Stimulated activated naive CD4-positive, alpha-beta T cell treated with Interleukin-2 at 50 U/mL for 16 hours (primary cell): ENCODE data around the gene TRIM50.
"Not testable (repeated sequence)": the region's sequence is repeated elsewhere in the genome, so short reads cannot be mapped to it uniquely, and the experiment has no call there.

Source experiments
- DNase-seq: peaks from one replicate; lab custom pipeline; 2025; lab: John Stamatoyannopoulos, UW

TRIM50 gene

DNA sequence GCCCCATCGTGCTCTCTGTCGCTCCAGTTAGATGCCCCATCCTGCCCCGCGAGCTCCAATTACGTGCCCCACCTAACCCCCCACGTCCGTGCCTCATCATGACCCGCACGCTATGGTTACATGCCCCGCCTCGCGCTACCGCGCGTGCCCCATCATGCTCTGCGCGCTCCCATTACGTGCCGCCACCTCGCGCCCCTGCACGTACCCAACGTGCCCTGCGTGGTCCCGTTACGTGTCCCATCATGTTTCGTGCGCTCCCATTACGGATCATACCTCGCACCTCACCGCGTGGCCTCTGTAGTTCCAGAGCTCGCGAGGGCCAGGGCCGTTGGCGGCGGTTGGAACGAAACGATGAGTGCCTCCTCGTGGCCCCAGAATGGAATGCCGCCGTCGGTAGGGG lies at the start of gene TRIM50, which contains the start of gene FKBP6:
TSS of gene TRIM50 (minus strand) at position 161 of the 400 bp plus-strand sequence. CDS start 3,295 bp downstream, outside the sequence.
TSS of gene FKBP6 (plus strand) at position 240 of the 400 bp plus-strand sequence. CDS start 268 bp downstream, outside the sequence.
- DNase-seq: not testable (repeated sequence)

DNA sequence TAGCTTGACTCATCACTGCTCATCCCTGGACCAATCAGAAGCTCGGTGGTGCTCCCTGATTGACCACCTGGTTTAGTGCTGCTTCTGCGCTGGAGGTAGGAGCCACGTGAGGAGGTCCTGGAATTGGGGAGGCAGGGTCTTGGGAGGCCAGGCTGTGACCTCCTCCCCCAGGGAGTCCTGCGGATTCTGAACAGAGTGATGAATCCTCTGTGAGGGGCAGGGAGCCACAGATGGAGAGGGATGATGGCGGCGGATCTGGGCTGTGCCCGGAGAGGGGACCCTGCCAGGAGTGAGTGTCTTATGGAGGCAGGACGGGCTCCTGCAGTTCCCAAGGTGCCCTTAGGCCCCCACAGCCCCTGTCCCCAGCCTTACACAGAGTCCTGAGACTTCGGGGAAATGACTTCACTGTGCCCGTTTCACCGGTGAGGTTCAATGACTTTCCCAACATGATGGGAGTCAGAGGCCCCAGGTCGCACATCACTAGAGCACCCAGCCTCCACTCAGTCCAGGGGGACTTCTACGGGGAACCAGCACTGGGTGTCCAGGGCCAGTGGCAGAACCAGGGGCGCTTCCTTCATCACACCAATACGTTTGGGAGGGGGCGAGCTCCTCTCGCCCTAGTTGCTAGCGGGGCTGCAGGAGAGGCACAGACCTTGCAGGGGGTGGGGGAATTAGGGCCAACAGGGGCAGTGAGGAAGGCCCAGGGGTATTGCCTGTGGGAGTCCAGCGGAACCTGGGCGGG lies 49.0 kb upstream of the TRIM50 start:
- no peak for DNase-seq

DNA sequence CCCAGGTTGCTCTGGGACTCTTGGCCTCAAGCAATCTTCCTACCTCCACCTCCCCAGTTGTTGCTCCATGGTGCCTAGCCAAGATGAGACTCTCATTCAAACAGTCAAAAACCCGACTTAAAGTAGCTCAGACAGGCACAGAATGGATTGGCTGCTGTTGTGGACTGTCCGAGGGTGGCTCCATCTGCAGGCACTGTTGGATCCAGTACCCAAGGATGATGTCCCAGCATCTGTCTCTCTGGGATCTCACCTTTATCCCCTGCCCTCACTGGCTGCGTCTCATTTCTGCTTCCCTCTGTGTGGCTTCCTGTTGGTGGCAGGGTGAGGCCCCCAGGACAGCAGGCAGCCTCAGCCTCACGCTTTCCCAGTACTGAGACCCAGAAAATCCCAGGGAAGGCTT lies 48.4 kb upstream of the TRIM50 start:
- not testable (repeated sequence) for DNase-seq

DNA sequence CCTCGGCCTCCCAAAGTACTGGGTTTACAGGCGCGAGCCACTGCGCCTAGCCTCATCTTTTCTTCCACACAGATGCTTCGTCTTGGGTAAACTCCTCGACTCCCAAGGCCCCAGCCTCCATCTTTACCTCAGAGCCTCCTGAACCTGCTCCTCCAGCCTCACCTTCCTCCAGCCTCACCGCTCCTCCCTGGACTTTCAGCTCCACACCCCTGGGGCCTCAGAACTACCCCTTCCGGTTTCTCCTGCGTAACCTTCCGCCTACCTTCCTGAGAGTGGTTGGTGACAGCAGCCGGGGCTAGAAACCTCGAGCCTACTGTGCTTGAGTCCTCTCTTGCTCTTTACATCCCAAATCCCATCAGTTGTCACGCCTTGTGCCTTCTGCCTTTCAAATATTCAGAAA lies 45.9 kb upstream of the TRIM50 start:
- no peak for DNase-seq

DNA sequence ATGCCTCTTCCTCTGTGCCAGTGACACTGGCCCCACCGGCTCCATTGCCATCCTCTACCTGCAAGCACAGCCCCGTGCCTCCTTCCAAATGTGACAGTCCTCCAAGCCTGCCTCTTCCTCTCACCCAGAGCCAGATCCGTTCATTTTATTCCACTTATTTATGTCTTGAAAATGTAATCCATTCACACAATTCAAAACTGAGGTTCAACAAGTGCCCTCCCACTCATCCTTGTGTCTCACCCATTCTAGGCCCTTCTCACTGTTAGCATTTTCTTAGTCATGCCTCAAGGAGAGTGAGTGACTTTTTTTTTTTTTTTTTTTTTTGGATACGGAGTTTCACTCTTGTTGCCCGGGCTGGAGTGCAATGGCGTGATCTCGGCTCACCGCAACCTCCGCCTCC lies 41.7 kb upstream of the TRIM50 start:
- DNase-seq: no peak

DNA sequence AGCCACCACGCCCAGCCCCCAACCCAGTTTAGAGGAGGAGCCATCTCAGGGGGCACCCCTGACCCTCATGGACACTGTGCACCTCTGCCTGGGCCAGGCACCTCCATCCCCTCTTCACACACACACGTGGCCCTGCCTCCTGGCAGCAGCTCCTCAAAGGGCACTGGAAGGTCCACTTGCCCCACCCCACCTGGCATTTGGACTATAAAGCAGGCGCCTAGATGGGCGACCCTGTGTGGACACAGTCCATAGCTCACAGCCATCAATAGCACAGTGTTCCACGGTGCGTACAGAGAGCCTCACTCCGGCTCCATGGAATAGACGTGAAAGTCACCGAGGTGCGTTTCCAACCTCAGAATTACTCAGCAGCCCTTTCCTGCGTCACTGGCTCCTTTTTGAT lies 41.1 kb upstream of the TRIM50 start:
- no peak for DNase-seq

DNA sequence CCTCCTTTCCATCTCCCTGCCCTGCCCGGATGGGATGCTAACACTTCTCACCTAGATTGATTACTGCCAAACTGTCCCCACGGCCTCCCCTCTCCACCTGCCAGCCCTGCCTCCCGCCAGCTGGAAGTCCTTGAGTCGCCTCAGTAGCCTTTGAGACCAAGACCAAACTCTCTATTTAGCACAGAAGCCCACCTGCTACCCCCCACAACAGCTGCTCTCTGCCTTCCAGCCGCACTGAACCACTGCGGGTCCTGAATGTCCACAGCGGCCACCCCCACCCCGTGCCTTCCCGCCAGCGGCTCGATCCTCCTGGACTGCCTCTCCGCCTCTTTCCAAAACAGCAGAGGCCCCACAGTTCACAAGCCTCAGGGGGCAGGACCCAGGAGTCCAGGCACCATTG lies 39.1 kb upstream of the TRIM50 start:
- no peak for DNase-seq

DNA sequence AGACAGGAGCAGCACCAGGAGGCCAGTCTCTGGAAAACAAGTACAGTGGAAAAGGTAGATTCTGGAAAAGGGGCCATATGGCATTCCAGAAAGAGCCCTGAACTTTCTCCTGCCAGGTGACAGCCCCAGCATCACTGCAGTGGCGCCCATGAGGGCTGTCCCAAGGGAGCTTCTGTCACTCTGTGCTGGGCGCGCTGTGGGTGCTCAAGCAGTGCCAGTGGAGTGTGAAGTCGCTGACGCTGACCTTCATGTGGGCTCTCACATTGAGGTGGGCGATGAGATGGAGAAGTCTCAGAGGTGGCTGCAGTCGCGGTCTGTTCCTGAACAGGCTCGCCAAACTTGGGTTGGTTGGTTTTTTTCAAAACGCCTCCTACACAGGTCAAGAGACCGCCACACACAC lies 38.2 kb upstream of the TRIM50 start:
- no peak for DNase-seq

DNA sequence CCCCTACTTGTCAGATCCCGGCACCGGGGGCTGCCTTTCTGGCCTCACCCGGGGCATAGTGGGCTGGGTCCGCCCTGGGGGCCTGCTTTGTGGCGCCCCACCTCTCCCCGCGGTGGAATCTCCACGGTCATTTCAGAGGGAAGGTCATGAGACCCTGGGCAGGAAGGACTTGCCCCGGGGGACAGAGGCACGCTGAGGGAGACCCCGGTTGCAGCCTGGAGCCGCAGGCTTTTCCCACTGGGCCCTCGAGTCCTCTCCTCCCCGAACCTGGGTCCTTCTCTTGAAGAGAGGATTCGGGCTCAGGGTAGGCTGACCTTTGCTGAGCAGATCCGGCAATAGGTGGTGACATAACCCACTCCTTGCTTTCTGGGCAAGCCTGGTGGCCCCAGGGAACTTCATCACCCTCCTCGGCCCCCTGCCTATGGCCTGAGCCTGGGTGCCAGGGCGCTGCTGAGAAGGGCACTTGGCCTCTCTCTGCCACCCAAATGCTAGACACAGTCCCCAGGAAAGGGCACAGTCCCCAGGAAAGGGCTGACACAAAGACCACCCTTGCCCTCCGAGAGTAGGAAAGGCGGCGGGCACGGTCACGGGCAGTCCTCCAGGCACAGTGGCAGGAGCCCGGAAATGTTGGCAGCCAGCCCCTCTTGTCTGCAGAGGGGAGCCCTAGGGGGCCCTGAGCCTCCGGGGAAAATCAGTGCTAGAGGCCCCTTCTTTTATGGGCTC lies 36.3 kb upstream of the TRIM50 start:
- DNase-seq: no peak

DNA sequence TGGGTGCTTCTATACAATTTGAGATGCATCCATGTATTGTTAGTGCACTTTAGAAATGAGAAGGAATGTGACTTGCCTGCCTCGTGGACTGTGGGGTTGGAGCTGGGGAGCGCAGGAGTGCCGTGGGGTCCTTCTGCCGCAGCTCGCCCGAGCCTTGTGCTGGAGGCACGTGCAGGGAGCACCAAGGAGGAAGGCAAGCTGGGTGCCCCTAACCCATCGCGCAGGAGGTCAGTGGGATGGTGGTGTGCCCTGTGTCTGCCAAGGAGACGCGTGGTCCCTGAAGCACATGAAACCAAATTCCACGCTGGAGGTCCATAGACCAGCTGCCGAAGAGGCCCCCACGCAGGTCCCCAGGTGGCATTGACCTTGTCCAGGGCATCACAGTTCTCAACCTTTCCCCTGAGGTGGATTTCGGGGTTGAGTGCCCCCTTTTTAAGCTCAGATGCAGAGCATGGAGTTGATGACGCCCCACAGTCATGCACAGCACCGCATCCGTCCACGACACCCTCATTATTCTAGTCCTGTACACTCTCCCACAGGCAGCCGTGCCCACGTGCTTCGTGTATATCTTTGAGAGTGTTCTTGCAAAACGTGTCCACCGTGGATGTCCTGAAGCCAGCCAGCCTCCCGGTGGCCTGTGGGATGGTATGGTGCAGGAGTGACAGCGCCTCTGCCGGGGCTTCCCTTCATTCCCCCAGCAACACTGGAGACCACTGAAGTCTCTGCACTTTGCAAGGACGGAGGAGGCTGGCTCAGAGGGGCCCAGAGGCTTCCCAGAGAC lies 35.5 kb upstream of the TRIM50 start:
- no peak for DNase-seq

DNA sequence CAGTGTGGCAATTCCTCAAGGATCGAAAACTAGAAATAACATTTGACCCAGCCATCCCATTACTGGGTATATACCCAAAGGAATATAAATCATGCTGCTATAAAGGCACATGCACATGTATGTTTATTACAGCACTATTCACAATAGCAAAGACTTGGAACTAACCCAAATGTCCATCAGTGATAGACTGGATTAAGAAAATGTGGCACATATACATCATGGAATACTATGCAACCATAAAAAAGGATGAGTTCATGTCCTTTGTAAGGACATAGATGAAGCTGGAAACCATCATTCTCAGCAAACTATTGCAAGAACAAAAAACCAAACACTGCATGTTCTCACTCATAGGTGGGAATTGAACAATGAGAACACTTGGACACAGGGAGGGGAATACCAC lies 32.7 kb upstream of the TRIM50 start:
- DNase-seq: not testable (repeated sequence)

DNA sequence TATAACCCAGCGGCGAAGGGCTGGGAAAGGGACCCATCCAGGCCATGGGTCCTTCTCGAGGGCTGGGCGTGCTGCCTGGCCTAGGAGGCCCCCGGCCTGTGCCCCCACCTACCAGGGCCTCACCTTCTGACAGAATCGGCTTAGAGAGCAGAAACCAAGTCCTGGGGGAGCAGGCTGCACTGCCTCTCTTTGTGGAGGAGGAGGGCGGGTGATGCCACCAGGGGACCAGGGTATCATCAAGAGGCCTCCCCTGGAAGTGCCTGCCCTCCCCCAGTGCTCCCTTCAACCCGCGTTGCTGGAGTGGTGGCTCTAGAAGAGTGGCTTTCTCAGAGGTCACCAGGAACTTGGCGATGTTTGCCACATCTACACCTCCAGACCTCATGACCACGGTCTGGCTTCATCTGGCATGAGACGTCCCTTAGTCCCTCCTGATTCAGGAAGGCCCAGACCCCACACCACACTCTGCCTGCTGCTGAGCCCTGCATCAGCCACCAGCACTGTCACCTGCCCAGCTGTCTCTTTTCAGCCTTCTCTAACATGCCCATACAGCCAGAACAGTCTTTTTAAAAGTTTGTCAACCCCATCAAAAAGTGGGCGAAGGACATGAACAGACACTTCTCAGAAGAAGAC lies 32.0 kb upstream of the TRIM50 start:
- DNase-seq: no peak

DNA sequence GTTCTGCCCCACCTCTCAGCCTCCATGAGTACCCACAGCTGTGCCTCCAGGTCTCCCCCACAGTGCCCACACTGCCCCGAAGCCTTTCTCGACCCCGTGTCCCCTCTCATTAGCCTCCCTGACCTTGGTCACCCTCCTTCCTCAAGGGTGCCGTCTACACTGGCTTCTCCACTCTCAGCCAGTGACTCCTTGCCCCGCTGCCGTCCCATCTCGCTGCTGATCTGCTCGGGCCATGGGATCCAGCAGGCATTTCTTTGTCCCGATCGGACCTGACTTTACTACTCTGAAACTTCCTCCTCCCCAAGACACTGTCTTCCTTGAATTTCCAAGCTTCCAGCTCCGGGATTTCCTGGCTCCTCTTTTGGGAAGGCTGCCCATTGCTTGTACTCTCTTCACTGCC lies 31.4 kb upstream of the TRIM50 start:
- no peak for DNase-seq

DNA sequence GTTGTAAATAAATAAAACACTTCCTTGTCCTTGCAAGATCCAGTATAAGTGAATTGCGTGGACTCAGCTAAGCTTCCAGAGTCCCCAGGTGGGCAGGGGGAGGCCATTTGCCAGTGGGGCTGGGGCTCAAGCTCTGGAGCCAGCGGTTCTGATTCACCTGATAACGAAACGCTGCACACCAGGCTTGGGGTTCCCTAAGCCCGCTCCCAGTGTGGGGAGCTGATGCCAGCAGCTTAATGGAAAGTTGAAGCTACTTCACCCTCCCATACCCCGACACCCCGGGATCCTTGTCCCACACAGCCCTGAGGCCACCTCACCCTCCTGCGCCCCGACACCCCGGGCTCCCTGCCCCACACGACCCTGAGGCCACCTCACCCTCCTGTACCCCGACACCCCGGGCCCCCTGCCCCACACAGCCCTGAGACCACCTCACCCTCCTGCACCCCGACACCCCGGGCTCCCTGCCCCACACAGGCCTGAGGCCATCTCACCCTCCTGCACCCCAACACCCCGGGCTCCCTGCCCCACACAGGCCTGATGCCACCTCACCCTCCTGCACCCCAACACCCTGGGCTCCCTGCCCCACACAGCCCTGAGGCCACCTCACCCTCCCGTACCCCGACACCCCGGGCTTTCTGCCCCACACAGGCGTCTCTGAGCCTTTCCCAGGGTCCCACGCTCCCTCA lies 30.9 kb upstream of the TRIM50 start:
- no peak for DNase-seq

DNA sequence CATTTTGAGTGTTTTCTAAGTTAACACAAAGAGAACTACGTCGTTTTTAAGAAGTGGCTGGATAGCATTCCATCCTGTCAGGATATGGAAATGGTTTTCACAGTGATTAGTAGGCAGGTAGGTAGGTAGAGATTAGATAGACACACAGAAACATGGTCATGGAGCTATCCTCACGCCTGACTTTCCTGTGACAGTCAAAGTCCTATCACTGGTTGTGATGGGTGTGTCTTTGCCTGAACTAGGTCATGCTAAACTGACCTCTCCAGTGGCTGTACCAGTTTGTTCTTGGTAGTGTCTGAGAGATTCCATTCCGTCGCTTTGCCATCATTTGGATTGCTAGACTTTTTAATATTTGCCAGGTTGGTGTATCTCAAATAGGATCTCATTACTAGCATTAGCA lies 28.3 kb upstream of the TRIM50 start:
- DNase-seq: no peak

DNA sequence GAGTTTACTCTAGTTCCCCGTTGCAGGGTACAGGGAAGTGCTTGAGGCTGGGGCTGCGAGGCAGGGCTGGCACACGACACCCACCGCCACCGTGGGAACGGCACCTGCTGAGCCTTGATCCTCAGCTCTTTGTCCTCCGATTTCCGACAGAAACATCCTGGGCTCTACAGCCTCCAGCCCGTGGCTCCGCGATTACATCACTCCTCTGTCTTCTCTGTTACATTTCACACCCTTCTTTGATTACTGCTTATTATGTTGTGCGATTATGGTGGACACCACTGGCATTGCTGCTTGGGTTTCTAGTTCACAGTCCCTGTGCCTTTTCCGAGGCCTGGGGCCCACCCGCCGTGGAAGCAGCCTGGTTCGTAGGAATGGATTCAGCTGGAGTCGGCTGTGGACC lies 26.9 kb upstream of the TRIM50 start:
- DNase-seq: no peak

DNA sequence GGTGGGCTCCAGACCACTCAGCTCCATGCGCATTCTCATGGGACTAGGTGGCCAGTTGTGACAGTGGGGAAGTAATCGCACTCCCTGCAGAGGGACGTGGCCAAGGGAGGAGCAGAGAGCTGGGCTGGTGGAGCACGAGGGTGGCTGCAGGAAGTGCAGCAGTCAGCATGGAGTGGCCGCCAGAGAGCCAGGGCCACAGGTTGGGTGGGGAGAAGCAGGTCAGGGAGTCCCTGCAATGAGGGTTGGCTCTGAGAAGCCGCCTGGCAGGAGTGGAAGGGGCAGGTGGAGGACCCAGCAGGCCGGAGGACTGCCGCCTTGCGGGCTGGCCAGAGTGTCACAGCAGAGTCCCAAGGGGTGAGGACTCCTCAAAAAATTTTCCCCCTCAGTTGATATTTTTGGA lies 26.3 kb upstream of the TRIM50 start:
- DNase-seq: no peak

DNA sequence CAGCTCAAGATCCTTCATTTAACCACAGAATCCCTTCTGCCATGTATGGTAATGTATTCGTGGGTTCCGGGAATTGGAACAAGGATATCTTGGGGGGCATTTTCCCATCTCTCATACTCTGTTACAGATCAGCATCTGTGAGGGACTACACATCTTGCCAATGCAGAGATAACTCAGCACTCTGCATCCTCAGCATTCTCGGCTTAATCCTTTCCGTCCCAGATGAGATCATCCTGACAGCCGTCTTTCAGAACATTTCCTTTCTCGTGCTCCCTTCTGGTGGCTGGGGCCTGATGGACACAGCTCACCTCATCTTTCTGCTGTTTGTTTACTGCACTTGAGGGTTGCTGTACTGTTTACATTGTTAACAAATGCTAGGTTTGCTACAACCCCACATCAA lies 25.4 kb upstream of the TRIM50 start:
- DNase-seq: no peak

DNA sequence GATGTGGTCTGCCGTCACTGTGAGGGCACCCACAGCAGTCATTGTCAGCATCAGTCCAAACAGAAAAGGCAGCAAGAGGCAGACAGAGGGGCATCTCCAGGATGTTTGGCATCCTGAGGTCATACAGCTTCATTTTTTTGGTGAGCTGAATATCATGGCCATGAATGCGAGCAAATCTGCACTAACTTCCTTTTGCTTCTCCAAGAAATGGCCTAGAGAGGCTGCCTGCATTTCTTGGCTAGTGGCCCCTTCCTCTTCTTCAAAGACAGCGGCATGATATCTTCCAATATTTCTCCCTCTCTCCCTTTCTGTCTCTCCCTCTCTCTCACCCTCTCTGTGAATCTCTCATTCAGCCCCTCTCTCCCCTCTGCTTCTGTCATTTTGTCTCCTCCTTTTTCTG lies 24.9 kb upstream of the TRIM50 start:
- no peak for DNase-seq

DNA sequence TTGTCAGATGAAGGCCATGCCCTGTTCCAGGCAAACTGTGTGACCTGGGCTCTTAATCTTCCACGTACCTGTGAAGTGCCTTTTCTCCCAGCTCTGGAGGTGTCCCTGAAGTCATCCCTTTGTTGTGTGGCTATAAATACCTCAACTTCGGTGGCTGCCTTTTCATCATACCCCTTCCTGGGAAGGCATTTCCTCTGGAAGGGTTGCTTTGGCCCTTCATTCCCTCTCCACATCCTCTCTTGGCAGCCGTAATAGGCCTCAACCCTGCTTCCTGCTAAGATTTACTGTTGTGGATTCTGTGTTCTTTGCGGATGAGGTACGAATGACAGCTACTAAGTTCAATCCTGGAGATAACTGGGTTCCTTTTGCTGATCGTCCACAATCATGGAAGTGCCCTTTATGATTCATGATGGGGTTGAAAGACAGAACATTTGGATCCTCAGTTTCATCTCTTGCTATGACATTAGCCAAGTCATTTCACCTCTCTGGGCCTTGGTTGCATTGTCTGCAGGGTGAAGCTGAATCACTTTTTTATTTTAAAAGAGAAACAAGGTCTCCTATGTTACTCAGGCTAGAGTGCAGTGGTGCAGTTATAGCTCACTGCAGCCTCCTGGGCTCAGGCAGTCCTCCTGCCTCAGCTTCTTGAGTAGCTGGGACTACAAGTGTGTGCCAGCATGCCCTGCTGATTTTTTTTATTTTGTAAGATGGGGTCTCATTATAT lies 23.7 kb upstream of the TRIM50 start:
- DNase-seq: no peak
